ENCODE measurements around the gene HS6ST1. TPM values are rescaled to one million over a fixed set of nuclear protein-coding genes. Genes with fewer than 3 reads are reported as not detected.
A peak's percentile ranks its signal among the peaks of the same experiment; 100 is the strongest.

HS6ST1 gene
- total RNA-seq, 4 donors from 2014 or later: 20.5 to 43.6 (median 32.1) TPM

DNA sequence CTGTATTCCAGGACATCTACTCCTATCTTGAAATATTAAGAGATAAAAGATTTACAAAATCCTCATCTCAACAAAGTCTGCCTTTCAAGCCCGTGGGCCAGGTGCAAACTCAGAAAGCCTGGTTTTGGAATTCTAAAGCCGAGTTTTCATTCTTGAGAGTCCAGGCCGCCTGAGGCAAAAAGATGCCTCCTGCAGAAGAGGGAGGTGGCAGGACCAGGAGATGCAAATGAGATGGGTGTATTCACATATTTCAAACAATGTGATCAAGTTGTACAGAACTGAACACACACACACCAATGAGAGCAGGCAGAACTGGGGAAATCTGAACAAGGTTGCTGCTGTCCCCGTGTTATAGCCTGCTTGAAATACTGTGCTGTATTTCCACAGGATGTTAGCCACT, 7.7 kb upstream of the HS6ST1 start:
- H3K4me1 ChIP-seq: peaks cover 0 to 39% (median 13%) of the 10 kb centered on the region in 3 donors
- H3K4me3 ChIP-seq: no peak overlapping the region
- peak overlapping the region in 3 of 4 donors; percentile 62 to 76 (median 73) for H3K27ac ChIP-seq
- 83 to 95% methylated on average over 2 to 3 of the region's 4 CpGs for WGBS, 2 donors (ENCODE audit: low coverage in 1 of 2)
- H3K36me3 ChIP-seq: no peaks in the 10 kb centered on the region
- no peaks in the 10 kb centered on the region for H3K27me3 ChIP-seq
- no peak for ATAC-seq
- no peaks in the 10 kb centered on the region for H3K9me3 ChIP-seq
- no peak for TF ChIP-seq POLR2AphosphoS5 (IDR thresholded peaks at IDR 0.05)
- no peak for TF ChIP-seq POLR2A (IDR thresholded peaks at IDR 0.05)
- TF ChIP-seq EP300 (IDR thresholded peaks at IDR 0.05): no peak
- TF ChIP-seq, protein P1, sequence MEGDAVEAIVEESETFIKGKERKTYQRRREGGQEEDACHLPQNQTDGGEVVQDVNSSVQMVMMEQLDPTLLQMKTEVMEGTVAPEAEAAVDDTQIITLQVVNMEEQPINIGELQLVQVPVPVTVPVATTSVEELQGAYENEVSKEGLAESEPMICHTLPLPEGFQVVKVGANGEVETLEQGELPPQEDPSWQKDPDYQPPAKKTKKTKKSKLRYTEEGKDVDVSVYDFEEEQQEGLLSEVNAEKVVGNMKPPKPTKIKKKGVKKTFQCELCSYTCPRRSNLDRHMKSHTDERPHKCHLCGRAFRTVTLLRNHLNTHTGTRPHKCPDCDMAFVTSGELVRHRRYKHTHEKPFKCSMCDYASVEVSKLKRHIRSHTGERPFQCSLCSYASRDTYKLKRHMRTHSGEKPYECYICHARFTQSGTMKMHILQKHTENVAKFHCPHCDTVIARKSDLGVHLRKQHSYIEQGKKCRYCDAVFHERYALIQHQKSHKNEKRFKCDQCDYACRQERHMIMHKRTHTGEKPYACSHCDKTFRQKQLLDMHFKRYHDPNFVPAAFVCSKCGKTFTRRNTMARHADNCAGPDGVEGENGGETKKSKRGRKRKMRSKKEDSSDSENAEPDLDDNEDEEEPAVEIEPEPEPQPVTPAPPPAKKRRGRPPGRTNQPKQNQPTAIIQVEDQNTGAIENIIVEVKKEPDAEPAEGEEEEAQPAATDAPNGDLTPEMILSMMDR (IDR thresholded peaks at IDR 0.05): no peak

DNA sequence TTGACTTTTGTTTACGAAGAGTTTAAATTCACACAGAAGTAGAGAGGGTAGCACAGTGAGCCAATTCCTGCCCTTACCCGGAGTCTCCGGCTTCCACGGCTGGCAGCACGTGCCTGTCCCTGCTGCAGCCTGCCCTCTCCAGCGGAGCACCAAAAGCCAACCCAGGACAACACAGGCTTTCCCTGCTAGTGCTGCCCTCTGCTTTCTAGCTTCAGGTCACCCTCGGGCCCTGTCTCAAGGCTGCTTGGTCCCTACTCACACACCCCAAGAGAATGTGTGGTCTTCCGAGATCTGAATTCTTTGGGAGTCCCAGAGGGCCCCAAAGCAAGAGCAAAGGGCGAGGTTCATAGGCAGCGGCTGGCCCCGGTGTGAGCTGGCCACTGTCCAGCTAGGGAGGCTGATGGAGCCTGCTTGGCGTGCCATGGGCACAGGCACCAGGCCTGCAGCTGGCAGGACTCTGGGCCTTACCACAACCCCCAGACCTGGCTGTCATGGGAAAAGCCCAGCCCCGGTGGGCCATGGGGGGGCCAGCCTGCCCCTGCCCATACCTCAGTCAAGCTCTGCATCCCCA, 7.0 kb upstream of the HS6ST1 start:
- peak overlapping the region; percentile 13 to 76 (median 68) for H3K27ac ChIP-seq
- H3K36me3 ChIP-seq: no peaks in the 10 kb centered on the region
- H3K9me3 ChIP-seq: no peaks in the 10 kb centered on the region
- ATAC-seq: peak; percentile 52
- 38 to 58% methylated on average over 3 to 6 of the region's 13 CpGs for WGBS, 2 donors (ENCODE audit: low coverage in 1 of 2)
- no peak overlapping the region for H3K4me3 ChIP-seq
- TF ChIP-seq POLR2AphosphoS5 (IDR thresholded peaks at IDR 0.05): peak; percentile 54
- TF ChIP-seq EP300 (IDR thresholded peaks at IDR 0.05): no peak
- no peak for TF ChIP-seq POLR2A (IDR thresholded peaks at IDR 0.05)
- TF ChIP-seq, protein P1 (IDR thresholded peaks at IDR 0.05): peak in 2 of 4 experiments; percentile 8 to 43
- H3K4me1 ChIP-seq: peaks cover 0 to 43% (median 15%) of the 10 kb centered on the region in 3 donors
- no peaks in the 10 kb centered on the region for H3K27me3 ChIP-seq

DNA sequence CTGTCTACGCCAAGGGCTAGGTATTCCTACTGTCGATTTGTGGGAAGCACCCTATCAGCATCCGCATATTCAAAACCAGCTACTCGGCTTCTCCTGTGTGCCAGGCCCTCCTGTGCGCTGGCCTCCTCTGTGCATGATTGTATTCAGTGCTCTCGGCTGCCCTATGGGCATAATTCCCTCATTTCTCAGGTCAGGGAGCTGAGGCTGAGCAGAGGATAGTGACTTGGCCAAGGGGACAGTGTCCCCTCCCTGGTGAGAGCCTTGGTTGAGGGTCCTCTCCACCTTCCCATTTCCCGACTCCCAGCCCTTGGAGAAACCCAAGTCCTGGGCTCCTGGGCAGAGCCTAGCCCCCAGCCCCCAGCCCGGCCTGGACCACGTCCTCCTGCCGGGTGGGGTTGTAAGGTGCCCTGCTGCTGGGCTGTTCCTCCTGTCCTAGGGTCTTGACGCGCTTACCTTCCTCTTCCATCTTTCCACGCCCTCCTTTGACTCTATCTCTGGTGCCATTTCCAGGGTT, 6.3 kb upstream of the HS6ST1 start:
- peak overlapping the region; percentile 5 to 76 (median 68) for H3K27ac ChIP-seq
- no peaks in the 10 kb centered on the region for H3K36me3 ChIP-seq
- no peaks in the 10 kb centered on the region for H3K27me3 ChIP-seq
- no peak overlapping the region for H3K4me3 ChIP-seq
- H3K9me3 ChIP-seq: no peaks in the 10 kb centered on the region
- TF ChIP-seq, protein P1 (IDR thresholded peaks at IDR 0.05): no peak
- no peak for TF ChIP-seq POLR2AphosphoS5 (IDR thresholded peaks at IDR 0.05)
- no peak for TF ChIP-seq EP300 (IDR thresholded peaks at IDR 0.05)
- no peak for TF ChIP-seq POLR2A (IDR thresholded peaks at IDR 0.05)
- ATAC-seq: no peak
- 100% methylated on average over 1 to 5 of the region's 13 CpGs for WGBS, 2 donors (ENCODE audit: low coverage in 1 of 2)
- H3K4me1 ChIP-seq: peaks cover 0 to 43% (median 15%) of the 10 kb centered on the region in 3 donors

DNA sequence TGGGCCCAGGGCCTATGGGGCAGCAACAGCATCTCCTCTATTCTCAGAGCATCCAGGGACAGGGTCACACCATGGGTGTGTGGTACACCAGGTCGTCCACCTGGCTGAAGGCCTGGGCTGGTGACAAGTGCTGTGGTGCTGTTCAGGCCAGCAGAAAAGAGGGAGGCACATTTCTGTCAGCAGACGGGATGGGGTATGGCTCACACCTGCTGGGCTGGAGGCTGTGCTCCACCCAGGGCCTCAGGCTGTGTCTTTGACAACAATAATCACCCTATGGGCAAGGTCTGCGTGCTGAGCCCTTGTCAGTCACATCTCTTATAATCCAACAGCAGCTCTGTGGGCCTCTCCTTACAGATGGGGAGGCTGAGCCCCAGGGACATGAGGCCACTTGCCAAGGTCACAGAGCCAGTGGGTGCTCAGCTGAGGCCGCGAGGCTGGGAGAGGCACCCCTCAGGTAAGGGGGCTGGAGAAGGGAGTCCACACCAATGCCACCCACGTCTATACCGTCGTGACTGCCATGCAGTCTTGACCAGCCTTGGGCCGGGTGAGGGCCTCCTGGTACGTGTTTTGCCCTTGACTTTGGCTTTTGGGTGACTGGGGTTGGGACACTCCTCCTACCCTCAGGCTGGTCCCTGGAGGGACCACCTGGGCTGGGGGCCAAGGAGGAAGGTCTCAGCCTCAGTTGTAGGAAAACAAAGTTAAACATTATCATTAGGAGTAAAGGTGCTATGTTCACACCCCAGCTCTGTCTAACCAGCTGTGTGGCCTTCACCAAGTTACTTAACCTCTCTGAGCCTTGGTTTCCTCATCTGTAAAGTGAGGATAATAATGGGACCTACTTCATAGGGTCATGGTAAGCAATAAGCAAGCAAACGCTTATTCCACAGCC, 5.6 kb upstream of the HS6ST1 start:
- no peak for ATAC-seq
- 100% methylated on average over 6 of the region's 11 CpGs; no CpG with 5 or more reads in 1 of the 2 donors for WGBS, 2 donors (ENCODE audit: low coverage in 1 of 2)
- no peak for TF ChIP-seq EP300 (IDR thresholded peaks at IDR 0.05)
- TF ChIP-seq, protein P1 (IDR thresholded peaks at IDR 0.05): no peak
- TF ChIP-seq POLR2AphosphoS5 (IDR thresholded peaks at IDR 0.05): no peak
- no peak for TF ChIP-seq POLR2A (IDR thresholded peaks at IDR 0.05)
- no peak overlapping the region for H3K4me3 ChIP-seq
- no peaks in the 10 kb centered on the region for H3K27me3 ChIP-seq
- peak overlapping the region in 2 of 4 donors; percentile 80 to 85 for H3K27ac ChIP-seq
- peaks cover 0 to 49% (median 15%) of the 10 kb centered on the region in 3 donors for H3K4me1 ChIP-seq
- H3K36me3 ChIP-seq: no peaks in the 10 kb centered on the region
- no peaks in the 10 kb centered on the region for H3K9me3 ChIP-seq

All from gastroesophageal sphincter (tissue), 4 donors.